H9 (cell line): ENCODE results near the gene LRG1. TPM values are rescaled to one million over a fixed set of nuclear protein-coding genes. Genes with fewer than 3 reads are reported as not detected.

Experiments
- DNase-seq: peaks from one replicate; pipeline ENCODE4 v3.0.0-alpha.2; 2017
- H2AFZ ChIP-seq: one replicate; pipeline ENCODE4 v1.6.1; 2013; ENCODE audit warnings: mild to moderate bottlenecking, low read length, control low read depth, moderate library complexity
- H2AK5ac ChIP-seq: 2 replicates; pipeline ENCODE4 v1.6.1; 2013; ENCODE audit warnings: low read length, control low read depth, mixed read lengths; ENCODE audit not compliant: insufficient read length
- H2BK120ac ChIP-seq: one replicate; pipeline ENCODE4 v1.6.1; 2013; ENCODE audit warnings: low read depth, mild to moderate bottlenecking, low read length, control low read depth, inconsistent platforms; ENCODE audit not compliant: poor library complexity, severe bottlenecking
- H2BK12ac ChIP-seq: 2 replicates; pipeline ENCODE4 v1.6.1; 2013; ENCODE audit warnings: low read length, control low read depth, mixed read lengths, low read depth; ENCODE audit not compliant: insufficient read length
- H2BK15ac ChIP-seq: 2 replicates; pipeline ENCODE4 v1.6.1; 2013; ENCODE audit warnings: low read depth, low read length, control low read depth
- H2BK20ac ChIP-seq: one replicate; pipeline ENCODE4 v1.6.1; 2013; ENCODE audit warnings: low read depth, mild to moderate bottlenecking, low read length, control low read depth, inconsistent platforms; ENCODE audit not compliant: poor library complexity, severe bottlenecking
- H2BK5ac ChIP-seq: 2 replicates; pipeline ENCODE4 v1.6.1; 2013; ENCODE audit warnings: low read length, control low read depth, mixed read lengths; ENCODE audit not compliant: insufficient read length
- H3K14ac ChIP-seq: 2 replicates; pipeline ENCODE4 v1.6.1; 2013; ENCODE audit warnings: low read length, control low read depth; ENCODE audit not compliant: insufficient read depth
- H3K18ac ChIP-seq: 2 replicates; pipeline ENCODE4 v1.6.1; 2013; ENCODE audit warnings: low read depth, mild to moderate bottlenecking, mixed read lengths, low read length, control low read depth; ENCODE audit not compliant: insufficient read length
- H3K23ac ChIP-seq: 2 replicates; pipeline ENCODE4 v1.6.1; 2013; ENCODE audit warnings: low read length, control low read depth, mixed read lengths, low read depth; ENCODE audit not compliant: insufficient read length
- H3K23me2 ChIP-seq: 2 replicates; pipeline ENCODE4 v1.6.1; 2013; ENCODE audit warnings: low read depth, mild to moderate bottlenecking, mixed read lengths, low read length, control low read depth; ENCODE audit not compliant: insufficient read length, poor library complexity, severe bottlenecking
- H3K27ac ChIP-seq: 2 replicates; pipeline ENCODE4 v1.5.1; 2013; ENCODE audit warnings: low read length, control low read depth, mixed read lengths, low read depth; ENCODE audit not compliant: insufficient read length
- H3K27me3 ChIP-seq: 2 replicates; pipeline ENCODE4 v1.6.1; 2013; ENCODE audit warnings: low read length, control low read depth, inconsistent platforms; ENCODE audit not compliant: insufficient read depth
- H3K4ac ChIP-seq: 2 replicates; pipeline ENCODE4 v1.6.1; 2013; ENCODE audit warnings: low read depth, mild to moderate bottlenecking, control low read depth, inconsistent platforms, low read length, moderate library complexity
- H3K4me1 ChIP-seq: 2 replicates; pipeline ENCODE4 v1.6.1; 2013; ENCODE audit warnings: low read length, control low read depth, inconsistent platforms; ENCODE audit not compliant: insufficient read depth
- H3K4me2 ChIP-seq: 2 replicates; pipeline ENCODE4 v1.6.1; 2013; ENCODE audit warnings: low read length, control low read depth, mixed read lengths; ENCODE audit not compliant: insufficient read length, insufficient read depth
- H3K56ac ChIP-seq: 2 replicates; pipeline ENCODE4 v1.6.1; 2013; ENCODE audit warnings: low read depth, mild to moderate bottlenecking, mixed read lengths, low read length, control low read depth; ENCODE audit not compliant: insufficient read length
- H3K79me1 ChIP-seq: 2 replicates; pipeline ENCODE4 v1.6.1; 2013; ENCODE audit warnings: low read depth, mild to moderate bottlenecking, moderate library complexity, low read length, control low read depth, inconsistent platforms; ENCODE audit not compliant: insufficient read depth, poor library complexity, severe bottlenecking
- H3K79me2 ChIP-seq: 2 replicates; pipeline ENCODE4 v1.6.1; 2013; ENCODE audit warnings: low read length, control low read depth, inconsistent platforms; ENCODE audit not compliant: insufficient read depth
- H3K9ac ChIP-seq: 2 replicates; pipeline ENCODE4 v1.6.1; 2013; ENCODE audit warnings: low read length, control low read depth, mixed read lengths; ENCODE audit not compliant: insufficient read length; ENCODE audit errors: extremely low read depth
- H3K9me3 ChIP-seq: one replicate; pipeline ENCODE4 v1.6.1; 2013; ENCODE audit warnings: low read depth, low read length, inconsistent platforms; ENCODE audit not compliant: control insufficient read depth
- H3T11ph ChIP-seq: one replicate; pipeline ENCODE4 v1.6.1; 2013; ENCODE audit warnings: mild to moderate bottlenecking, low read length, control low read depth, inconsistent platforms
- H4K20me1 ChIP-seq: one replicate; pipeline ENCODE4 v1.6.1; 2013; ENCODE audit not compliant: control insufficient read depth, insufficient read length, insufficient read depth
- H4K5ac ChIP-seq: 2 replicates; pipeline ENCODE4 v1.6.1; 2013; ENCODE audit warnings: low read depth, mild to moderate bottlenecking, mixed read lengths, low read length, control low read depth; ENCODE audit not compliant: insufficient read length
- H4K8ac ChIP-seq: replicated peaks from 2 replicates; pipeline ENCODE4 v1.6.1; 2013; ENCODE audit warnings: low read length, control low read depth, mixed read lengths, low read depth; ENCODE audit not compliant: insufficient read length
- H4K91ac ChIP-seq: 2 replicates; pipeline ENCODE4 v1.6.1; 2013; ENCODE audit warnings: low read depth, mild to moderate bottlenecking, moderate library complexity, mixed read lengths, low read length, control low read depth; ENCODE audit not compliant: insufficient read length
- H3K27ac Mint-ChIP-seq, 3 experiments: 2 replicates in 2 of 3; 3 replicates in 1 of 3; pipeline ENCODE4 v1.8.0; 2020 to 2021; ENCODE audit warnings: mixed read lengths in 3 of 3, mild to moderate bottlenecking in 1 of 3, moderate library complexity in 1 of 3
- H3K27me3 Mint-ChIP-seq: 2 replicates; pipeline ENCODE4 v1.8.0; 2021; ENCODE audit warnings: low read depth, mild to moderate bottlenecking, moderate library complexity, mixed read lengths
- H3K36me3 Mint-ChIP-seq, 3 experiments: 2 replicates in 2 of 3; 3 replicates in 1 of 3; pipeline ENCODE4 v1.8.0; 2020 to 2021; ENCODE audit warnings: low read depth in 3 of 3, mixed read lengths in 3 of 3; ENCODE audit not compliant: insufficient read depth in 1 of 3
- H3K4me1 Mint-ChIP-seq, 2 experiments: 2 replicates each; pipeline ENCODE4 v1.8.0; 2020; ENCODE audit warnings: mixed read lengths in 2 of 2
- H3K4me3 Mint-ChIP-seq, 2 experiments: 2 replicates in 1 of 2; 3 replicates in 1 of 2; pipeline ENCODE4 v1.8.0; 2020 to 2021; ENCODE audit warnings: mild to moderate bottlenecking in 2 of 2, mixed read lengths in 2 of 2, moderate library complexity in 1 of 2
- H3K9me3 Mint-ChIP-seq, 2 experiments: 2 replicates in 1 of 2; 3 replicates in 1 of 2; pipeline ENCODE4 v1.8.0; 2020; ENCODE audit warnings: mild to moderate bottlenecking in 2 of 2, mixed read lengths in 2 of 2, moderate library complexity in 1 of 2
- WGBS: extraction: QIAGEN DNeasy Blood & Tissue Kit; methylation state at CpG from one replicate; pipeline ENCODE4 v1.1.7; 2013; ENCODE audit warnings: missing lambda C conversion rate, low lambda C conversion rate, mixed read lengths; ENCODE audit not compliant: insufficient read length; ENCODE audit errors: extremely low coverage; 5-methylcytosine and 5-hydroxymethylcytosine counted together
- total RNA-seq: library from RNA; stranded (reverse); gene quantifications from 2 replicates; pipeline ENCODE4 v1.2.1, GENCODE V29; 2021
- TF ChIP-seq, protein P1 (sequence below): fragments of 200-600 bp; sonication (generic); conservative IDR thresholded peaks from 3 replicates; pipeline ENCODE4 v1.8.0; 2021; ENCODE audit warnings: antibody characterized with exemption, mild to moderate bottlenecking

LRG1 gene
- total RNA-seq, 1 experiment from 2014 or later: 0.24 TPM

GRCh38 chr19:4550479-4551050 lies 10.7 kb upstream of the LRG1 start:
- no peak overlapping the region for H2AK5ac ChIP-seq
- H4K8ac ChIP-seq: no peak overlapping the region
- H2BK5ac ChIP-seq: no peak overlapping the region
- H3K27me3 ChIP-seq: no peaks in the 10 kb centered on the region
- no peak overlapping the region for H3K4me3 Mint-ChIP-seq
- no peak for DNase-seq
- no peaks in the 10 kb centered on the region for H3K79me1 ChIP-seq
- no peaks in the 10 kb centered on the region for H3K9me3 ChIP-seq
- H2AFZ ChIP-seq: no peak overlapping the region
- no peaks in the 10 kb centered on the region for H3K23me2 ChIP-seq
- H3K36me3 Mint-ChIP-seq: peaks cover 29 to 78% (median 58%) of the 10 kb centered on the region in 3 experiments
- no peaks in the 10 kb centered on the region for H3K4me1 ChIP-seq
- H3K56ac ChIP-seq: no peak overlapping the region
- WGBS: no CpG with 5 or more reads among the region's 26 CpGs
- H3K4me1 Mint-ChIP-seq: no peaks in the 10 kb centered on the region
- no peak overlapping the region for H2BK20ac ChIP-seq
- H2BK15ac ChIP-seq: no peak overlapping the region
- H3K9ac ChIP-seq: no peak overlapping the region
- H3T11ph ChIP-seq: no peak overlapping the region
- no peak overlapping the region for H3K4ac ChIP-seq
- no peak overlapping the region for H2BK12ac ChIP-seq
- no peak overlapping the region for H3K27ac Mint-ChIP-seq
- H3K79me2 ChIP-seq: no peaks in the 10 kb centered on the region
- H2BK120ac ChIP-seq: no peak overlapping the region
- TF ChIP-seq, protein P1, sequence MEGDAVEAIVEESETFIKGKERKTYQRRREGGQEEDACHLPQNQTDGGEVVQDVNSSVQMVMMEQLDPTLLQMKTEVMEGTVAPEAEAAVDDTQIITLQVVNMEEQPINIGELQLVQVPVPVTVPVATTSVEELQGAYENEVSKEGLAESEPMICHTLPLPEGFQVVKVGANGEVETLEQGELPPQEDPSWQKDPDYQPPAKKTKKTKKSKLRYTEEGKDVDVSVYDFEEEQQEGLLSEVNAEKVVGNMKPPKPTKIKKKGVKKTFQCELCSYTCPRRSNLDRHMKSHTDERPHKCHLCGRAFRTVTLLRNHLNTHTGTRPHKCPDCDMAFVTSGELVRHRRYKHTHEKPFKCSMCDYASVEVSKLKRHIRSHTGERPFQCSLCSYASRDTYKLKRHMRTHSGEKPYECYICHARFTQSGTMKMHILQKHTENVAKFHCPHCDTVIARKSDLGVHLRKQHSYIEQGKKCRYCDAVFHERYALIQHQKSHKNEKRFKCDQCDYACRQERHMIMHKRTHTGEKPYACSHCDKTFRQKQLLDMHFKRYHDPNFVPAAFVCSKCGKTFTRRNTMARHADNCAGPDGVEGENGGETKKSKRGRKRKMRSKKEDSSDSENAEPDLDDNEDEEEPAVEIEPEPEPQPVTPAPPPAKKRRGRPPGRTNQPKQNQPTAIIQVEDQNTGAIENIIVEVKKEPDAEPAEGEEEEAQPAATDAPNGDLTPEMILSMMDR: no peak
- no peak overlapping the region for H3K23ac ChIP-seq
- no peak overlapping the region for H4K5ac ChIP-seq
- H4K20me1 ChIP-seq: peaks cover 3% of the 10 kb centered on the region
- no peak overlapping the region for H3K14ac ChIP-seq
- no peak overlapping the region for H3K18ac ChIP-seq
- H4K91ac ChIP-seq: no peak overlapping the region
- no peak overlapping the region for H3K27ac ChIP-seq
- H3K4me2 ChIP-seq: no peak overlapping the region
- peaks cover 2% of the 10 kb centered on the region; the same call in 1 of the 2 replicates for H3K27me3 Mint-ChIP-seq
- no peaks in the 10 kb centered on the region; a peak in 1 of 5 replicates for H3K9me3 Mint-ChIP-seq
